Left ventricle myocardium inferior (tissue), 1 donor: ENCODE measurements around the gene HMGN3. TPM values are rescaled to one million over a fixed set of nuclear protein-coding genes. Genes with fewer than 3 reads are reported as not detected.

Experiments
- DNase-seq: peaks from one replicate; pipeline ENCODE4 v3.0.0-alpha.2; 2020
- H3K27ac ChIP-seq: fragments of 200-600 bp; replicated peaks from 2 replicates; pipeline ENCODE4 v1.8.0; 2021
- H3K27me3 ChIP-seq: fragments of 200-600 bp; 2 replicates; pipeline ENCODE4 v1.8.0; 2021; ENCODE audit warnings: low read depth
- H3K36me3 ChIP-seq: fragments of 200-600 bp; 2 replicates; pipeline ENCODE4 v1.8.0; 2021
- H3K4me1 ChIP-seq: fragments of 200-600 bp; 2 replicates; pipeline ENCODE4 v1.8.0; 2021
- H3K4me3 ChIP-seq: fragments of 200-600 bp; 2 replicates; pipeline ENCODE4 v1.8.0; 2021; ENCODE audit warnings: mild to moderate bottlenecking, moderate library complexity
- H3K9me3 ChIP-seq: fragments of 200-600 bp; replicated peaks from 2 replicates; pipeline ENCODE4 v1.8.0; 2021
- intact Hi-C: fragments of 100-400 bp; cut with micrococcal nuclease; formaldehyde crosslinking; loops from one replicate; pipeline ENCODE4 v1.11.0; 2022
- long read RNA-seq: library from polyadenylated mRNA; unstranded; transcript quantifications from one replicate; pipeline ENCODE4 v2.0.0, GENCODE V29; 2021
- total RNA-seq: library from RNA; stranded (reverse); fragmentation: NEBNext Ultra II Directional; extraction: Animal tissue kit (Norgen Biotek cat#: 25700); gene quantifications from one replicate; pipeline ENCODE4 v1.2.1, GENCODE V29; 2021
- TF ChIP-seq, protein P1 (sequence below): fragments of 200-600 bp; IDR thresholded peaks from 2 replicates; pipeline ENCODE4 v1.8.0; 2021; ENCODE audit warnings: antibody characterized with exemption, mild to moderate bottlenecking, borderline replicate concordance
- donor health status: DM: no; HTN: yes; CAD: no; lungs with severe emphysema.

Gene HMGN3
- total RNA-seq, result 168 TPM
- long read RNA-seq, transcript HMGN3-201 (6 exons, 831 nt), result major isoform, 13 of 196 reads
- long read RNA-seq, transcript HMGN3-202 (6 exons, 872 nt), result major isoform, 13 of 196 reads
- long read RNA-seq, partial matches to known transcripts, result 26 of 196 reads
- long read RNA-seq, other reads (novel, unspliced or antisense), result 142 of 196 reads

DNA sequence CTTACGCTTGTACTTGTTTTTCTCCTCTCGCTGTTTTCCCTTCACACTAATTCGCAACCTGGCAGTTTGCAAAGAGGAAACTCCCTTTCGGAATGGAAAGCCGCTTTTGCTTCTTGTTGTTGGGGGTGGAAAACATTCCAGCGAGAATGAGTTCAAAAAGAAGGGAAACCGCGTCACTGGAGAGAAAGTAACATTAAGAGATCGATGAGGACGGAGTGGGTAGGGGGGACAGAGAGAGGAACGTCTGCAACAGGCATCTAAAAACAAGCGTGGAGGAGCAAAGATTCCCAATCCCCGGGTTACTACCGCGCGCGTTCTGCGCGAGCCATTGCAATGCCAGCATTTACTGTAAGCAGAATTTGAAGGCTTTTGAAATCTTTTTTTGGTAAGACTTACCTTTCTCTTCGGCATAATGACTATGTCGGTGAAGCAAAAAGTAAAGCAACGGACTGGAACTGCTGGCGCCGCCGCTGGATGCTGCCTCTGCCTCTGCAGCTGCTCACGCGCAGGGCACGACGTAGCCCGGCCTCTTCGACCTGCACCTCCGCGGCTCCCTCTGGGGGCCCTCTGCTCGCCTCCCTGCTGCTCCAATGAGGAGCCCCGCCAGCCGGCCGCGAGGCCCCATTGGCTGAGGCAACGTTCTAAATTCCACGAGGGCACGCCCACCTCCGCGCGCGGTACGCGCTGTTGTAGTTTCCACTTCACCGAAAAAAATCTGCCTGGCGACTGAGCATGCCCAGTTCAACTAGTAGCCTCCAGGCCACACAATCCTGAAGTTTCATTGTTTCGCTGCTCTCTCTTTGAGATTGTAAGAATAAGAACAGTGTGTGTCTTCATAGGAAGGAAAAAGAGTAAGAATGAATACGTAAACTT lies at the start of gene HMGN3:
Gene HMGN3, minus strand, starts transcription at position 533 of the 873 bp plus-strand sequence.
- H3K27me3 ChIP-seq, result no peaks in the 10 kb centered on the region
- H3K27ac ChIP-seq, result peak within 1 kb of the TSS; percentile 98
- intact Hi-C loops, result loop anchor here (5.0 kb wide), 1 partner anchor 157 kb away; the partner anchor contains the start of gene PHIP
- TF ChIP-seq, protein P1, sequence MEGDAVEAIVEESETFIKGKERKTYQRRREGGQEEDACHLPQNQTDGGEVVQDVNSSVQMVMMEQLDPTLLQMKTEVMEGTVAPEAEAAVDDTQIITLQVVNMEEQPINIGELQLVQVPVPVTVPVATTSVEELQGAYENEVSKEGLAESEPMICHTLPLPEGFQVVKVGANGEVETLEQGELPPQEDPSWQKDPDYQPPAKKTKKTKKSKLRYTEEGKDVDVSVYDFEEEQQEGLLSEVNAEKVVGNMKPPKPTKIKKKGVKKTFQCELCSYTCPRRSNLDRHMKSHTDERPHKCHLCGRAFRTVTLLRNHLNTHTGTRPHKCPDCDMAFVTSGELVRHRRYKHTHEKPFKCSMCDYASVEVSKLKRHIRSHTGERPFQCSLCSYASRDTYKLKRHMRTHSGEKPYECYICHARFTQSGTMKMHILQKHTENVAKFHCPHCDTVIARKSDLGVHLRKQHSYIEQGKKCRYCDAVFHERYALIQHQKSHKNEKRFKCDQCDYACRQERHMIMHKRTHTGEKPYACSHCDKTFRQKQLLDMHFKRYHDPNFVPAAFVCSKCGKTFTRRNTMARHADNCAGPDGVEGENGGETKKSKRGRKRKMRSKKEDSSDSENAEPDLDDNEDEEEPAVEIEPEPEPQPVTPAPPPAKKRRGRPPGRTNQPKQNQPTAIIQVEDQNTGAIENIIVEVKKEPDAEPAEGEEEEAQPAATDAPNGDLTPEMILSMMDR, result peak; percentile 40
- H3K4me3 ChIP-seq, result peak within 1 kb of the TSS; percentile 88
- DNase-seq, result peak; percentile 98
- H3K36me3 ChIP-seq, result no peaks in the 10 kb centered on the region
- peaks cover 52% of the 10 kb centered on the region for H3K4me1 ChIP-seq
- H3K9me3 ChIP-seq, result no peaks in the 10 kb centered on the region

DNA sequence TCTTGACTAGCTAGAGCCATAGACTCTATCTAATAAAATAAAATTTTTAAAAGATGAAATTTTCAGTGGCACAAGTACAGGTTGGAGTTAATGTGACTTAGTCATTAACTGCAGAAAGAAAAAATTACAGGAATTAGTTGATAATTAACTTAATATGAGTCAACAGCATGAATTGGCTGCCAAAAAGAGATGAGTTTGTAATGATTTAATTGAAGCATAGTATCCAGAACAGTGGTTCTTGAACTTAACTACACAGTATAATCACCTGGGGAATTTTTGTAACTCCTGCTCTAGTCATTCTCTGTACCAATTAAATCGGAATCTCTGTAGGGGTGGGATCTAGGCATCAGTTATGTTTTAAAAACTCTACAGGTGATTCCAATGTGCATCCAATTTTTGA lies 46.3 kb upstream of the HMGN3 start:
- Histone ChIP-seq H3K27ac (no peak overlapping the region), H3K9me3 (peaks cover 14% of the 10 kb centered on the region), H3K27me3 (no peaks in the 10 kb centered on the region), H3K4me1 (no peaks in the 10 kb centered on the region), H3K4me3 (no peak overlapping the region), H3K36me3 (no peaks in the 10 kb centered on the region)
- DNase-seq, result no peak
- intact Hi-C loops, result no loop called here
- TF ChIP-seq, protein P1, result no peak

DNA sequence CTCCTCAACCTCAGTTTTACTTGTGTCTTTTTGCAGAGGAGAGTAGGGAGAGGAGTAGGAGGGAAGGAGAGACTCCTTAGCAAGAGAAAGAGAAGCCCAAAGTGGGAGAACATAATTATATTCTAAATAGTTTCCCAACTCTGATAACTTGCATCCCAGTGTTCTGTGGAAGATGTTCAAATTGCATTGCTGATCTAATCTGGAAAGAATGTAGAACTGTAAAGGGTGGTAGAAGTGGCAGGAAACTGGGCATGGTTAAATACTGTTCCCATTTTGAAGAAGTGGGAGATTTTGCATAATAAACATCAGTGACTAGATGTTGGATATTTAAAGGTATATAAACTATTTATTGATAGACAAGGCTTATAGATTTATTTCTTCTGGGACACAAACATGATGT lies 42.6 kb upstream of the HMGN3 start:
- H3K4me1 ChIP-seq, result no peaks in the 10 kb centered on the region
- TF ChIP-seq, protein P1, result no peak
- no peaks in the 10 kb centered on the region for H3K27me3 ChIP-seq
- no peak overlapping the region for H3K27ac ChIP-seq
- peaks cover 9% of the 10 kb centered on the region for H3K9me3 ChIP-seq
- intact Hi-C loops, result no loop called here
- H3K4me3 ChIP-seq, result no peak overlapping the region
- no peak for DNase-seq
- no peaks in the 10 kb centered on the region for H3K36me3 ChIP-seq

DNA sequence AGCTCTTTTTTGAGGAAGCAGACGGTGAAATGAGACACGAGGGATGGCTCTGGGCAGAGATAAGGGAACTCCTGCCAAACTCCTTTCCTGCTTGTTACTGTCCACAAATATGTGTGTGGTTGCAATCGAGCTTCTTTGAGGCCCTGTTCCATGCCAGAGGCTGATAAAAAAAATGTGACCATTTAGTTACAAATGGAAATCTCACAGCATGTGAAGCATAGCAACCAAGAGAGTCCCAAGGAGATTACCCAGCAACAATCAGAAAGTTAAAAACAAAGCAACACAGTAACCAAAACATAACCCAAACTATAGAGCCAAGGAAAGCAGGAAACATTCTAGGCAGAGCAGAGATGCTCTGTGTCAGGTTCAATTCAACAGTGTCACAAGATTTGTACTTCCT lies 35.4 kb upstream of the HMGN3 start:
- H3K4me1 ChIP-seq, result peaks cover 14% of the 10 kb centered on the region
- H3K4me3 ChIP-seq, result no peak overlapping the region
- peak overlapping the region; percentile 64 for H3K27ac ChIP-seq
- intact Hi-C loops, result no loop called here
- H3K9me3 ChIP-seq, result no peaks in the 10 kb centered on the region
- H3K27me3 ChIP-seq, result no peaks in the 10 kb centered on the region
- no peaks in the 10 kb centered on the region for H3K36me3 ChIP-seq
- no peak for DNase-seq
- TF ChIP-seq, protein P1, result no peak

DNA sequence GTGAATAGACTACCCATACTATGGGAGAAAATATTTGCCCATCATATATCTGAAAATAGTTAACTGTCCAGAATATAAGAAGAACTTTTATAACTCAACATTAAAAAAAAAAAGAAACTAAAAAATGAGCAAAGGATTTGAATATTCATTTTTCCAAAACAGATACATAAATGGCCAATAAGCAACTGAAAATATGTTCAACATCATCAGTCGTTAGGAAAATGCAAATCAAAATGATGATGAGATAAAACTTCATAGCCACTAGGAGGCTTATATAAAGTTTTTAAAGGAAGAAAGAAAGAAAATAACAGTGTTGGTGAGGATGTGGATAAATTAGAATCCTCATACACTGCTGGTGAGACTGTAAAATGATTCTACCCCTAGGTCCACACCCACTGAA lies 32.6 kb upstream of the HMGN3 start:
- no peaks in the 10 kb centered on the region for H3K36me3 ChIP-seq
- no peak for DNase-seq
- H3K27me3 ChIP-seq, result no peaks in the 10 kb centered on the region
- TF ChIP-seq, protein P1, result no peak
- peaks cover 14% of the 10 kb centered on the region for H3K4me1 ChIP-seq
- no peak overlapping the region for H3K4me3 ChIP-seq
- no peaks in the 10 kb centered on the region for H3K9me3 ChIP-seq
- no peak overlapping the region for H3K27ac ChIP-seq
- intact Hi-C loops, result no loop called here
